Measurements from ENCODE around the gene SHROOM3. TPM values are rescaled to one million over a fixed set of nuclear protein-coding genes. Genes with fewer than 3 reads are reported as not detected.

Gene SHROOM3
- total and polyA plus RNA-seq, 2 of the 13 experiments (the other 11 are each of a cell fraction or from before 2014, with no cell fraction given): 0.01 TPM; not detected in 1

- FAIRE-seq (no peak), ATAC-seq (no peak), DNase-seq (ENCODE audit: low spot score) (no peak)
- H3K9me3 ChIP-seq (ENCODE audit: low read length): no peaks in the 10 kb centered on the region
- no peak overlapping the region for H3K27ac ChIP-seq (ENCODE audit: extremely low read length, insufficient read depth, low read length)
- BruUV-seq (replicated peaks): no TSS peak
- ChIA-PET POLR2A (no interaction called here), CTCF (ENCODE audit: low intra/inter-chr PET ratio, low total read pairs) (no interaction called here)
- H3K79me2 ChIP-seq (ENCODE audit: insufficient read depth, low read length): no peaks in the 10 kb centered on the region
- peaks cover 0 to 34% of the 10 kb centered on the region in 2 experiments for H3K27me3 ChIP-seq (ENCODE audit: control insufficient read depth in 1 of 2, insufficient read depth in 2 of 2, low read length in 2 of 2)
- H3K36me3 ChIP-seq (replicated peaks in 1 of 2; ENCODE audit: control insufficient read depth in 1 of 2, insufficient read depth in 2 of 2, low read length in 2 of 2): no peaks in the 10 kb centered on the region
- H3K9ac ChIP-seq (ENCODE audit: insufficient read depth, low read depth, low read length): no peak overlapping the region
- no peak overlapping the region for H3K4me3 ChIP-seq (replicated peaks in 1 of 3; ENCODE audit: insufficient read depth in 1 of 3, low read depth in 2 of 3, low read length in 3 of 3)
- intact Hi-C loops (cut with micrococcal nuclease; ENCODE audit: unreplicated experiment) (no loop called here), in situ Hi-C loops (cut with HindIII; ENCODE audit: extremely low pct_ligation_motif_present, low pct_unique_long_range_greater_than_20kb) (no loop called here)
- H3K4me1 ChIP-seq (ENCODE audit: insufficient read depth, low read length): peaks cover 7% of the 10 kb centered on the region; the same call in 1 of the 2 replicates
- no peak for TF ChIP-seq IRF2 (CRISPR knock-in tag; IDR thresholded peaks at IDR 0.05)
- no peak for TF ChIP-seq ZNF329 (CRISPR knock-in tag; IDR thresholded peaks at IDR 0.05; ENCODE audit: low read depth)
- TF ChIP-seq ZNF256 (CRISPR knock-in tag; conservative IDR thresholded peaks at IDR 0.05): no peak
- TF ChIP-seq ZNF143 (CRISPR knock-in tag; IDR thresholded peaks at IDR 0.05): no peak
- TF ChIP-seq POLR2AphosphoS2 (IDR thresholded peaks at IDR 0.05; ENCODE audit: low read depth, low read length): no peak
- no peak for TF ChIP-seq PAWR (CRISPR knock-in tag; IDR thresholded peaks at IDR 0.05; ENCODE audit: borderline replicate concordance)
- no peak for TF ChIP-seq RAD51 (IDR thresholded peaks at IDR 0.05; ENCODE audit: borderline replicate concordance)
- no peak for TF ChIP-seq HIVEP1 (CRISPR knock-in tag; IDR thresholded peaks at IDR 0.05)
- 18% methylated on average over 1 of the region's 1 CpG for WGBS (ENCODE audit: low lambda C conversion rate)
- H2AFZ ChIP-seq (ENCODE audit: low read length): no peak overlapping the region
- H4K20me1 ChIP-seq (ENCODE audit: insufficient read depth, low read length): no peaks in the 10 kb centered on the region
- H3K4me2 ChIP-seq (ENCODE audit: low read depth, low read length): no peak overlapping the region
These were observed 255.9 kb downstream of the SHROOM3 start for GRCh38 chr4:76690906-76691275.

GRCh38 chr4:76691807-76692582, 257.0 kb downstream of the SHROOM3 start:
- WGBS (ENCODE audit: low lambda C conversion rate): 7% methylated on average over 5 of the region's 5 CpGs
- peaks cover 7% of the 10 kb centered on the region; the same call in 1 of the 2 replicates for H3K4me1 ChIP-seq (ENCODE audit: insufficient read depth, low read length)
- no peak overlapping the region for H3K9ac ChIP-seq (ENCODE audit: insufficient read depth, low read depth, low read length)
- ATAC-seq: no peak
- peaks cover 0 to 29% of the 10 kb centered on the region in 2 experiments for H3K27me3 ChIP-seq (ENCODE audit: control insufficient read depth in 1 of 2, insufficient read depth in 2 of 2, low read length in 2 of 2)
- H3K4me2 ChIP-seq (ENCODE audit: low read depth, low read length): no peak overlapping the region
- no peak overlapping the region for H2AFZ ChIP-seq (ENCODE audit: low read length)
- DNase-seq (ENCODE audit: low spot score): no peak
- no peaks in the 10 kb centered on the region for H4K20me1 ChIP-seq (ENCODE audit: insufficient read depth, low read length)
- no peak for FAIRE-seq
- POLR2A ChIA-PET: no interaction called here
- no peaks in the 10 kb centered on the region for H3K36me3 ChIP-seq (replicated peaks in 1 of 2; ENCODE audit: control insufficient read depth in 1 of 2, insufficient read depth in 2 of 2, low read length in 2 of 2)
- no peaks in the 10 kb centered on the region for H3K79me2 ChIP-seq (ENCODE audit: insufficient read depth, low read length)
- in situ Hi-C loops (cut with HindIII; ENCODE audit: extremely low pct_ligation_motif_present, low pct_unique_long_range_greater_than_20kb) (no loop called here), intact Hi-C loops (cut with micrococcal nuclease; ENCODE audit: unreplicated experiment) (no loop called here)
- no TSS peak for BruUV-seq (replicated peaks)
- CTCF ChIA-PET (ENCODE audit: low intra/inter-chr PET ratio, low total read pairs): no interaction called here
- no peak overlapping the region for H3K4me3 ChIP-seq (replicated peaks in 1 of 3; ENCODE audit: insufficient read depth in 1 of 3, low read depth in 2 of 3, low read length in 3 of 3)
- H3K27ac ChIP-seq (ENCODE audit: extremely low read length, insufficient read depth, low read length): no peak overlapping the region
- no peaks in the 10 kb centered on the region for H3K9me3 ChIP-seq (ENCODE audit: low read length)
- TF ChIP-seq RERE (CRISPR knock-in tag; IDR thresholded peaks at IDR 0.05; ENCODE audit: low read depth) (no peak), PAX8 (CRISPR knock-in tag; IDR thresholded peaks at IDR 0.05; ENCODE audit: borderline replicate concordance) (no peak), ZNF839 (CRISPR knock-in tag; IDR thresholded peaks at IDR 0.05; ENCODE audit: borderline replicate concordance) (no peak), NFKB2 (CRISPR knock-in tag; IDR thresholded peaks at IDR 0.05; ENCODE audit: borderline replicate concordance) (no peak)

Data from HepG2 (cell line).